KBM-7 (cell line): ENCODE measurements around the gene LRRC32.
"Not testable (repeated sequence)": the region's sequence is repeated elsewhere in the genome, so short reads cannot be mapped to it uniquely, and the experiment has no call there.

Source experiments
- DNase-seq: peaks from one replicate; pipeline ENCODE4 v3.0.0-alpha.2; 2015
- in situ Hi-C: fragments of 300-500 bp; cut with MboI; formaldehyde crosslinking; loops from 2 replicates; pipeline ENCODE4 v1.14.3; 2020; ENCODE audit warnings: low sequenced_read_pairs, low pct_unique_long_range_greater_than_20kb, mixed read lengths

The LRRC32 gene

DNA sequence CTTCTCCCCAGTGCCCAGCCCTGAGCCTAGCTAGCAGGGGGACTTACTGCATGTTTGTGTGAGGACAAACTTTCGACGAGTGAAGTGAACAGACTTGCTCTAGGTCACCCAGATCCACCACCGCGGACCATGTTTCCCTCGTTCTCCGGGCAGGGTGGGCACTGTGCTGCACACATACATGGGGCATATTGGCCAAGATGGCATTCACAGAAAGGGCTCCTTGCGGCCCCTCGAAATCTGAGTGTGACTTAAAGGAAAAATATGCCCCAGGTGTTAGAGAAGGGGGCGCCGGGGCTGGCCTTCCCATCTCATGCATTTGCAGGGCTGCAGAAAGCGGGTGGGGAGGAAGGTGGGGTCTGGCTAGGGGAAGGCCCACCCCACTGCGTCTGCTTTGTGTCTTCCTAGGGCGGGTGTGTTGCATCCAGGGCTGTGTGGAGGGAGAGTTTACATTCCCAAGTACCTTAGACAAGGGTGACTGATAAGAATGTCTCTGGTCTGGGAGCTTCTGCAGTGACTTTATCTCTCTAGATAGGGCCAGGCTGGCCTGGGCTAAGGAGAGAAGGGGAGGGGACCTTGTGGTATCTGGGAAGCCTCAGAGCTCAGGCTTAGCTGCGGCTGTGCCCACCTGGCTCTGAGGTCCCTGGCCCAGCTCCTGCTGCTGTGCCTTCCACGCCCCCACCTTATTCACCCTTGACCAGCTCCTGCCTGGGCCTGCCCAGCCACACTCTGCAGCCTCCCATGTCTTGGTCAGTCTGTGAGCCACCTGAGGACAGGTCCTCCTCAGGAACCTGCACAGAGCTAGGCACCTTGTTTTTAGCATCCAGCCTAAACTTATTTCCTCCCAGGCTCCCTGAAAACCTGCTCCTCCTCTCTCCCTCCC lies 45.8 kb downstream of the LRRC32 start:
- no peak for DNase-seq
- in situ Hi-C loops, result no loop called here

DNA sequence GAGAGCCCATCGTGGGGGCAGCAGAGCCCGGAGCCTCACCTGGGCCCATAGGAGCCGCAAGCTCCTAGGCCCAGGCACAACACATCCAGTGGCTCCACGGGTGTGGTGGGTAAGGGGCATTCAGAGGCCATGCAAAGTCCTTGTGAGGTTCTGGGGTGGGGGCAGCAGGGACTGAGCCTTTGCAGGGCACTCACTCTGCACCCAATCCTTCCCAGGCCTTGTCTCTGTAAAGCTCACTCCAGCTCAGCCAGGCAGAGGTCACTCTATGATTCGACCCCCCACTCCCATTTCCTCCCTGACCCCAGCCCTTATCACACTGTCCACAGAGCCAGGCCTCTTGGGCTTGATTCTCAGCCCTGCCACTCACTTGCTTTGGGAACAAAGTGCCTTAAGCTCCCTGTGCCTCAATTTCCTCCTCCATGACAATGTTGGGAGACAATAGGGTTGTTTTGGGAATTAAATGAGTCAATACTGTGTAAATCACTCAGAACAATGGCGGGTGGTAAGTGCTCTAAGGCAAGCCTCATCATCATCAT lies 46.6 kb downstream of the LRRC32 start:
- no peak for DNase-seq
- in situ Hi-C loops, result no loop called here

DNA sequence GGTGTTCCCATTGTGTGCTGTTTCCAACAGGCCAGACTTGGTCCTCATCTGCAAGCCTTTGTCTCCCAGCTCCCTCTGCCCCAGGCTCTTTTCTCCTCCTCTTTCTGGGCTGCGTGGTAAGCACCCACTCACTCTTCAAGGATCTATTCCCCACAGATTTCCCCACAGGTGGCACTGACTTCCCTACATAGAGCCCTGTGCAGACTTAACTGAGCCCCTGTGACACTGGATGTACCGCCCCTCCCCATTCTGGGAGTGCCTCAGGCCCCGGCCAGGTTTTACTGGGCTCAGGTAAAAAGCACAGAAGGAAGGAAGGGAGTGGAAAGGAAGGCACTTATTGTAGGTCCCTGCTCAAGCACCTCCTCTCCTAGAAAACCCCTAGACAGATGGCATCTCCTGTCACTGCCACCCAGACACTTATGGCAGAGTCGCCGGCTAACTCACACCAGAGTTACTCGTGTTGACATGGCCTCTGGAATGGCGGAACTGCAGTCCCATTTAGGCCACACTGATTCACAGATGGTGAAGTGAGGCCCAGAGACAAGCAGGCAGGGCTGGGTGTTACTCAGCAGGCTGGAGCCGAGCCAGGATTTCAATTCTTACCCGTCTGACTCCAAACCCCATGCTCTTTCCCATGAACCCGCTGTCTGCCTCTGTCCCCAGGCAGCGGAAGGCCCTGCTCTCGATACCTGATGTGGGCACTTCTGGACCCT lies 47.2 kb downstream of the LRRC32 start:
- in situ Hi-C loops, result no loop called here
- DNase-seq, result no peak

DNA sequence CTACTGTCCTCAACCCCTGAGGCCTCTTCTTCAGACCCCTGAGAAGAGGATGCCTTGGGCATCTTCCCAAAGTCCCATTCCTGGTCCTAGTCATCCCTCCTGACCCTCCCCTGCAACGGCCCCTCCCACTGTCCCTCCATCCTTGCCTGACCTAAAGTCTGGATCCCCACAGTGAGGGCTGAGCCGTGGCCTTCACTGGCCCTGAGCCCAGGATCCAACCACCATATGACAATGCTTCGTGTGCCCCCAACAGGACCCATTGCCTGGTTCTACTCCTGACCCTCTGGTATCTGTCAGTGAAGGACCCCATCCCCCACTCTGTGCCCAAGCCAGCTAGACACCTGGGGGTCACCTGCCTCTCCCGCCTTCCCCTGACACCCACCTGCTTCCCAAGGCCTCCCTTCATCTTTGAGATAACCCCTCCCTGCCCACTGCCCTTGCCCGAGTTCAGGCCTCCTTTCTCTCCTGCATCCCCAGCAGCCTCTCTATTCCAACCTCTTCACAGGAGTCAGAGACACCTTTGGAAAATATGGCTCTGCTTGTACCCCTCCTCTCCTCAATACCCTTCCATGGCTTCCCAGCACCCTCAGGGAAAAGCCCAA lies 48.0 kb downstream of the LRRC32 start:
- in situ Hi-C loops, result no loop called here

DNA sequence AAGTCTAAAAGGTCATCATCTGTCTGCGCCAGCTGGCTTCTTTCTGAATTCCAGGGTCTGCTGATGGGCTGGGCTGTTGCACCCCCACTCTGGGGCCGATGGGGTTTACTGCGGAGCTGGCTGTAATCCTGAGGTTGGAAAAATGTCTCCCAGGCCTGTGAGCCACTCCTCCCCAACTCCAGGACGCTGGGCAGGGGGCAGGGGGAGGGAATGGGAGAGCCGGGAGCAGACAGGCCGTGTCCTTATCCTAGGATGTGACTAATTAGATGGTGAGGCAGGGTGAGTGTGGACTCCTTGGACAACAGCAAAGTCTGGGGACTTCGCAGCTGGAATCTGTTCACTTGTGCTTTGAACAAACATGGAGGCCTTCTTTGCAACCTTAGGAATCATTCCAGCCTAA lies 48.7 kb downstream of the LRRC32 start:
- DNase-seq, result no peak
- in situ Hi-C loops, result no loop called here

More for the DNA sequence above, 48.0 kb downstream of the LRRC32 start:
- DNase-seq, result no peak

DNA sequence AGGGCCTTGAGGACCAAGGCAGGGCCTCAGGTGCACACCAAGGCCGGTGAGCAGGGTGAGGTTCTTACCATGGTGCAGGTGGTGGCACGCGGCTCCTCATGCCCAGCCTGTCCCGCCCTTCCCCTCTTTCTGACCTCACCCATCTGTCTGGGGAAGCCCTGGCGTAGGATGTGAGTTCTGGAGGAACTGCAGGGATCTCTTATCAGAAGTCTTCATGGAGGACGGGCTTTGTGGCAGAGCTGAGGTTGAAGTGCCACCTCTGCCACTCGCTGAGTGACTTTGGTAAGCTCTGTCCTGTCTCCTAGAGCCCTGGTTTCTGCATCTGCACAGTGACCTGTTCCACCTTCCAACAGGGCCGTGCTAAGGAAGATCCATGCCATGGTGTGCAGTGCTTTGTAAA lies 49.1 kb downstream of the LRRC32 start:
- no peak for DNase-seq
- in situ Hi-C loops, result no loop called here

DNA sequence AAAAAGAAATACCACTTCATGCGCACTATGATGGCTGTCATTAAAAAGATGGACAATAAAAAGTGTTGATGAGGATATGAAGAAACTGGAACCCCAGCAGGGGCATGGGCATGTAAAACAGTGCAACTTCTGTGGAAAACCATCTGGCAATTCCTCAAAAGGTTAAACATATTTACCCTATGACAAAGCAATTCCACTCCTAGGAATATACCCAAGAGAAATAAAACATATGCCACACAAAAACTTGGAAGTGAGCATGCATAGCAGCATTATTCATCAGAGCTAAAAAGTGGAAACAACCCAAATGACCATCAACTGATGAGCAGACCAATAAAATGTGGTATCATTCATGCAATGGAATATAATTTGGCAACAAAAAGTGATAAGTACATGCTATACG lies 50.1 kb downstream of the LRRC32 start:
- DNase-seq, result no peak

DNA sequence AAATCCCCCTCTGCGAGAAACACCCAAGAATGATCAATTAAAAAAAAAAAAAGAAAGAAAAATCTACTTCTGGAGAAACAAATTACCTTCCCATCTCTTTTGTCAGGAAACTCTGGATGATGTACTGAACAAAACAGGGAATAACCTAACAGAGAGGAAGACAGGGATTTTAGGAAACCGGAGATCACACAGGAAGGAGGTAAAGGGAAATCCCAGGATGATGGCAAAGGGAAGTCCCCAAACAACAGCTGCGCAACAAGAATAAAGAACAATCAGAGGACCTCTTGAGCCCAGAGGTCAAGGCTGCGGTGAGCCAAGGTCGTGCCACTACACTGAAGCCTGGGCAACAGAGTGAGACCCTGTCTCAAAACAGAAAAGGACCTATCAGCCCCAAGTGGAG lies 50.7 kb downstream of the LRRC32 start:
- DNase-seq, in situ Hi-C loops: not testable (repeated sequence)

More for the DNA sequence above, 50.1 kb downstream of the LRRC32 start:
- in situ Hi-C loops, result no loop called here

DNA sequence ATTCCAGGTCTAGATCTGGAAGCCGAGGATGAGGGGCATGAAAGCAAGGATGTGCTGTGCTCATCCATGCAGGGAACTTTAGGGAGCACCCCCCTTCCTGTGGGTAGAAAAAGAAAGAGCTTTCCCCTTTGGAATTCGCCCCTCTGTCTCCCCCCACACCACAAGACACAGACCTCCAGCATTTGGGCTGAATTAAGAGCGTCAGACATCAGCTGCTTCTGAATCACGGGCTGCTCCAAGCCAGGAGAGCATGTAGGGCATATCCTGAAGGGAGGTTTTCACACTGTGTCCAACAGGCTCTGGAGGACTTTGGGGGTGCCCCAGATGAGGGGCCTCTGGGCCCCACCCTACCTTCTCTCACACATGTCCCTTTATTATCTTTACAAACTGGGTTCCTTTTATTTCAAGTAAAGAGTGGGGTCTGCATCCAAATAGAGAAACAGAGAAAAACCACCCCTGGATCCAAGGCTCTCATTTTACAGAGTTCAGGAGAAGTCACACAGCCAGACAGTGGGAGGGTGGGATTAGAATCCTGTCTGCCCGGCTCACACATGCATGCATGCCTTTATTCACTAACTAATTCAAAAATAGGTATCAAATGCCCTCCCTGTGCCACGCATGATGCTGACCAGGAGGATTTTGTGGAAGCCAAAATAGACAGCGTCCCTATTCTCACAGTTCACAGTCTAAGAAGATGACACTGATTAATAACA lies 52.8 kb downstream of the LRRC32 start:
- no peak for DNase-seq
- in situ Hi-C loops, result no loop called here

DNA sequence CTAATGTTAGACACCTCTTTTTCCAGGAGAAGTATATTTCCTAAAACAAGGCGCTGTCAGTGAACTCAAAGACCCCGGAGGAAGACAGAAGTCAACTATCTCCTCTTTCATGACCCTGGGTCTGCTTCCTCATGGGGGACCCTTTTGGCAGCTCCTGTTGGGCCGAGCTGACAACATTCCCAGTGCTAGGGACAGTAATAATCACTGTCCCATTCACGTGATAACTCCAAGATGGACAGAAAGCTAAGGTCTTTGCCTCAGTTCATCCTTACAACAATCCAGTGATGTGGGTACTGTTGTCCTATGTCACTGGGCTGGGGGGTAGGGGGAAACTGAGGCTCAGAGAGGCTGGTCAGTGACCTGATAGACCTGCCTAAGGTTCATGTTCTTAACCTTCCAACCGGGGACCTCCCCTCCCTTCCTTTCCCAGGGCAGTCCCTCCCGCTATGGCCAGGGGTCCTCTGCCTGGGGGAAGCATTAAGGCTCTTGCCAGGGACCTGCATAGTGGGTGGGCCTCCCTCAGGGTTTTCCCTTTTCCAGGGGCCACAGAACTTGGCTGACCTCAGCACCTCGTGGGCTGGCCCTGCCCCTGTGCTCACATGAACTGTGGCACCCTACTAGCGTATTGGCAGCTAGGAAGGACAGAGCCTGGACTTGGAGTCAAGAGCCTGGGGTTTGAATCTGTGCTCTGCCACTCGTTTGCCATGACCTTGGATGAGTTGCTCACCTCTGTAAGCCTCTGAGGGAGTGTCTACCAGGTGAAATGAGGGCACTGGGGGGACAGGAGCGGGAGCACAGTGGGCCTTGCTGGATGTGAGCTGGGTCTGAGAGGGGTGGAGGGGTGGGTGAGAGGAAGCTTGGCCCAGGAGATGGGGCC lies 53.6 kb downstream of the LRRC32 start:
- in situ Hi-C loops, result no loop called here
- no peak for DNase-seq

DNA sequence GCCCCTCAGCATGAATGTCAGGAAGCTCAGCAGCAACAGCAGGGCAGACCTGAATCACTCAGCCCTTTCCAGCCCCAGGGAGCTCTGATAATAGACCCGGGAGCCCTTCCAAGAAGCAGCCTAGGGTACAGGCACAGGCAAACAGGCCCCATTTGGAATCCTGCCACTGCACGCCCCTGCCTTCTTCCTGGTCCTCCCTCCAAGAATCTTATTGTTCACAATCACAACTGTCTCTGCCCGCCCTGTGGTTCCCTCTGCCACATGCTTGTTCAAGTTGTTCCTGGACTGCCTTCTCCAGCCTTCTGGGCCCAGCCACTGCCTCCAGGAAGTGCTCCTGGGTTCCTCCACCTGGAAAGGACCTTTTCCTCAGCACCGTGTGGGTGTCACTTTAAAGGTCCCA lies 54.6 kb downstream of the LRRC32 start:
- no peak for DNase-seq
- in situ Hi-C loops, result no loop called here

DNA sequence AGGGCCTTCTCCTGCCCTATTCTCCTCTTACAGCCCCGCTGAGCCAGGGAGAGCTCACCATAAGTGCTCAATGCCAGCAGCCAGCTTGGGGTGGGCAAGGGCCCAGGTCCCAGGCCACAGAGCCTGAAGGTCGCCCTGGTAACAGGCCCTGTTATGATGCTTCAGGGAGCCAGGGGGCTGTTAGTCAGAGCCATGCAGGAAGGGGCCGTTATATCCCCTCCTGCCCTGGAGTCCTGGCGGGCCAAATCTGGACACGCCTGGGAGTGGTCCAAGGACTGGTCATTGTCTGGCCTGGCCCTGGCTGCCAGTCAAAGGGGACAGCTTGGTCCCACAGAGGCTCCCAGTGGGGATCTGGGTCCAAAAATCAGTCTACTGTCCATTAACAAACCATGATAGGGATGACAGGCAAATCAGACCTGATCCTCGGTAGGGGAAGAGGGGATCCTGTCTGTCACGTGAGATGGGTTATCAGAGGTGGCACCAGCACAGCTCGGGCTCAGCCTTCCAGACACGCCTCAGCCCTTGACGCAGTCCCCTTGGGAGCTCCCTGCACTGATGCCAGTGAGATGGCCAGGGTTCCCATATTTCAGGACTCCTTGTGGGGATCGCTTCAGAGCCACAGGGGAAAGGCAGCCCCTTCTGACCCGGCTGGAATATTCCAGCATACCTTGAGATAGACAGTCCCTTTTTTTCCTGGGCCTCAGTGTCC lies 55.9 kb downstream of the LRRC32 start:
- no peak for DNase-seq
- in situ Hi-C loops, result no loop called here

DNA sequence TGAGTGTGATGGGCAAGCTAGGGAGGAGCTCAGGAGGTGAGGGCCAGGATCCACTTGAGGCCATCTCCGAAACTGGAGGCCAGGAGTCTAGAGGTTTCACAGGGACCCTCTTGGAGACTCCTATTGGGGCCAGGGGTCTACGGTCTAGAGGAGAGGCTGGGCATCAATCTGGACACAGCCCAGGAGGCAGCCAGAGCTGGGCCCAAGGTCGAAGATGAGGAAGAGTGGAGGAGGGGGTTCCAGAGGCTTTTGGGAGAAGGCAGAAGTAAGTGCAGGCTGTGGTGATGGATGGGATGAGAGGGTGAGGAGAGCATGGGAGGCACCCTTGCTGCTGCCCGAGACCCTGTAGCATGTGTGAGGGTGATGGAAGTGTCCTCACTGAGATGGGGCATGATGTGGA lies 56.6 kb downstream of the LRRC32 start:
- DNase-seq, result no peak
- in situ Hi-C loops, result no loop called here

DNA sequence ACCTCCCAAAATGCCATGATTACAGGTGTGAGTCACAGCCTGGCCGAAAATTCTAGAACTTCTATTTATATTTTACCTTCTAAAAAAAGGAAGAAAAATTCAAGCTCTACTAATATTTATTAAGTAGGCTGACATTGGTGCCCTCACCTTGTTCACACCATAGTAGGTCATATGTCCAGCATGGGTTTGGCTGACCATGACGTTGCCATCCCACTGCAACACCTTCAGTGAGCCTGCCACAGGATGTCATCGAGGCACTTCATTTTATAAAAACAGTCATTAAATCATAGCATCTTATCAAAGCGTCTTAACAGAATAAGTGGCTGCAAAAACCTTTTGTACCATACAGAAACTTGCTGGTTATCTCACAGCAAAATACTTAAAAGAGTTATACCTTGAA lies 58.3 kb downstream of the LRRC32 start:
- no peak for DNase-seq
- in situ Hi-C loops, result no loop called here

DNA sequence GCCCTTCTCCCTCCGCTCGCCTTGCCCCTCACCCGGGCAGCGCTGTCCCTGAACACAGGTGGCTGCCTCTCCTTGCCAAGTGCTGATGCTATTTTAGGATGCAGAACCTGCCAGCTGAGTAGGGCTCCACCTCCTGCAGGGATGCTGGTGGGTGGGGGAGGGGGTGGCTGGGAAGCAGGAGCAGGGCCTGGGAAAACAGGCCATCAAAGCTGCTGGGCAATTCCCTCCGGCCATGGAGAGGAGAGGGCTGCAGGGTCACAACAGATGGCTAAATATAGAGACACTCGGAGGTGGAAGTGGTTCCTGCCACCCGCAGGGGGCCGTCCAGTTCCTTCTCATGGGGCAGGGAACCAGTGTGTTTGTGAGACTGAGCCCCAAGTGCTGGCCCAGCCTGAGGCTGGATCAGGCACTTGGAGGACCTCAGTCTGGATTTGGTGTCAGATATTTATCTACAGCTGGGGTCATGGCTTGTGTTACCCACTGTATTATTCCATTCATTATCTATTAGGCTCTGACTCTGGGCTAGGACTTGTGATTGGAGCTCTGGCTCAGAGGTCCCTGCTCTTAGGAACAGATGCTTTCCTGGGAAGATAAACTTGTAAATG lies 59.6 kb downstream of the LRRC32 start:
- no peak for DNase-seq
- in situ Hi-C loops, result no loop called here

DNA sequence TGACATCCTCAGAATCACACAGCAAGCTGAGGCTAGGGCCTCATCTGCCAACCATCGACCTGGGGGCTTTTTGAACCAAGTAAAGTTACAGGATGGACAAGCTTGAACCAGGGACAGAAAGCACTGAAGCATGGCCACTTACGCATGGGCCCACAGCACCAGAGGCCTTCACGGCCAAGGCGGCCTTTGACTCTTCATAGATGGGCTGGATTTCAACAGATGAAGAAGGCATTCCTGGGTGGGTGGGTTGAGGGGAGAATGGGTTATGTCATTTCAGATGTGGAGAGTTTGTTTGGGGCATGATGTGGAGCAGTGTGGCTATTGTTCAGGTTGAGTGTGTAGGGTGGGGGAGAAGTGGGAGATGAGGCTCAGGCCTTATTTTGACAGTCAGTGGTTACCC lies 60.2 kb downstream of the LRRC32 start:
- in situ Hi-C loops, result no loop called here
- no peak for DNase-seq

DNA sequence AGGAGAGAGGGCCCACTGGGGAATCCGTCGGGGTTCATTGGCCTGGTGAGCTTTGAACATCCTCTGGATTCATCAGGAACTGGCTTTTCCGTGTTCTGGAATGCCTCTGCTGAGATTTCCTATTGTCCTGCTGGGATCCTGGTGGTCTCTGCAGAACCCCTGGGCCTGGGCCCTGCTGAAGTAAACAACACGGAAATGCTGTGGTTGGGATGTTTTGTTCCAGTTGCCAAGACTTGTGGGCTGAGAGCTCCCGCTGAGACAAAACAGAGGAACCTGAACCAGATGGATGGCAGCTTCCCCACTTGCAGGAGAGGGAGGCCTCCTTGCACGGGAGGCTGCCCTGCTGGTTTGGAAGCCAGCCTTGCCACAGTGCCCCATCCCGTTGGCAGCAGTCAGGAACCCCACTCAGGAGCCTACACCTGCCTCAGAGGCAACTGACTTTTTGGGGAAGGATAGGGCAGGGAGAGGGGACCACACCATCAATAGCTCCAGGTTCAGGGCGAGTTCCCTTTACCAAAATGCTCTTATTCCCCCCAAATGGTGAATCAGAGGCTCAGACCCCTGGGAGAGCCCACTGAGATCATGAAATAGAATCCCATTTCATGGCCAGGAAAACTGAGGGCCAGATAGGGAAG lies 60.7 kb downstream of the LRRC32 start:
- in situ Hi-C loops, result no loop called here
- DNase-seq, result peak; percentile 53
